ENCODE data around the gene XPC.

The XPC gene

DNA sequence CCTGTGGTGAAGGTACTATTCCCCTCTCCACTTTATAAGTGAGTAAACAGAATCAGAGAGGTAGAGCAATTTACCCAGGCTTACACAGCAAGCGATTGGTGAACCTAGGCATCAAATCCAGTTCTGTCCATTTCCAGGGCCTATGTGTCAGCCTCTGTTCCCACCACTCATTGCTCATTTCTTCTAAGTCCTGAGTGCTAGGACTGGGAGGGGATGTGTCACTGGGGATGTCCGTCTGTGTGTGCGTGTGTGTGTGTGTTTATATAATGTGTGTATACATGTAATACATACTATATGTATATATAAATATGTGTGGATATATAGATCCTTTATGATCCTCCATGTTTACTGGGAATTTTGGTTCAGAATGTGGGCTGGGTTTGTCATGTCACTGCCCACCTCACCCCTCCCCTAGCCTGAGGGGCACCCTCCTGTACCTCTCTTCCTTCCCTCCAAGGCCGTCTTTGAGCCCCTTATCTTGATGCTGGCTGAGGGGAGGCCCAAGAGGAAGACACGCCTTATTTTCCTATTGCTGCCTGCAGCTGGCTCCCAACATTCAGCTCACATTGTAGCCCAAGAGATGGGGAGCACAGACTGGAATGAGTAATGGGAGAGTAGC is 51.4 kb downstream of the XPC start:
- DNase-seq, result peak in 1 of 42 donors; percentile 9
- intact Hi-C loops (cut with DNase I), result loop anchor here (2.0 to 10.0 kb wide), 2 partner anchors 52 to 528 kb away; partner anchors contain the start of genes CCDC174, LSM3 and XPC

DNA sequence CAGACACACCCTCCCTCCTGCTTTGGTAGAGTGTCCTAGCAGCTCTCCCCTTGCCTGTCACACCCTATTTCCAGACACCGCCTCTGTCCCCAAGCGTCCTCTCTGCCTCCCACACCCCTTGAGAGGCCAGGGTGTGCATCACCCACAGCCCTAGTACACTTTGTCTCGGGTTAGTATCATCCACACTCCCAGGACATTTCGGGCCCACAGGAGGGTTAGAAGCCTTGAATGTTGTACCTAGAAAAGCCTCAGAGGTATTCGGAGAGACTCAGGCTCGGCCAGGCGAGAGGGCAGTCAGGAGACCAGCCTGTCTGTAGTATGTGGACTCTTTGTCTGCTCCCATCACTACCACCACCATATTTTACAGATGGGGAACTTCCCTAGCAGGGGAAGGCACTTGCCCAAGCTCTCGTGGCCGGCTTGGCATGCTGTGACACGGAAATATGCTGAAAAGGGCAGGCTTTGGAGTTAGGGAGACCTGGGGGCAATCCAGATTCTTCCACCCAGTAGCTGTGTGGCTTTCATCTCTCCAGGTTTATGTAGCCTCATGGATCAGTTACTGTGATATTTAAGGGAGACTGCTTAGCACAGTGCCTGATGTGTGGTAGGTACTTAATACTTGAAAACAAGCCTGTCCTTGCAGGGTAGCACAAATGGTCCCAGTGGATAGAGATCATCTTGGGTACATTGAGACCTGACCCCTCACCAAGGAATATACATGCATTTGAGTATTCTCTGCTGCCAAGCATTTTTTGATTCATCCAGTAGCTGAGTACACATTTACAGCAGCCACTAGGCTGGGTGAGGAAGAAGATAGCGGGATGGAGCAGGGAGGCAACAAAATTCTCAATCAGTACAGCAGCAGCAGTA is 52.1 kb downstream of the XPC start:
- DNase-seq, result peak in 3 of 42 donors; percentile 17 to 38 (median 23)
- intact Hi-C loops (cut with DNase I), result loop anchor here (2.0 to 10.0 kb wide), 2 partner anchors 53 to 529 kb away; partner anchors contain the start of genes CCDC174, LSM3 and XPC

DNA sequence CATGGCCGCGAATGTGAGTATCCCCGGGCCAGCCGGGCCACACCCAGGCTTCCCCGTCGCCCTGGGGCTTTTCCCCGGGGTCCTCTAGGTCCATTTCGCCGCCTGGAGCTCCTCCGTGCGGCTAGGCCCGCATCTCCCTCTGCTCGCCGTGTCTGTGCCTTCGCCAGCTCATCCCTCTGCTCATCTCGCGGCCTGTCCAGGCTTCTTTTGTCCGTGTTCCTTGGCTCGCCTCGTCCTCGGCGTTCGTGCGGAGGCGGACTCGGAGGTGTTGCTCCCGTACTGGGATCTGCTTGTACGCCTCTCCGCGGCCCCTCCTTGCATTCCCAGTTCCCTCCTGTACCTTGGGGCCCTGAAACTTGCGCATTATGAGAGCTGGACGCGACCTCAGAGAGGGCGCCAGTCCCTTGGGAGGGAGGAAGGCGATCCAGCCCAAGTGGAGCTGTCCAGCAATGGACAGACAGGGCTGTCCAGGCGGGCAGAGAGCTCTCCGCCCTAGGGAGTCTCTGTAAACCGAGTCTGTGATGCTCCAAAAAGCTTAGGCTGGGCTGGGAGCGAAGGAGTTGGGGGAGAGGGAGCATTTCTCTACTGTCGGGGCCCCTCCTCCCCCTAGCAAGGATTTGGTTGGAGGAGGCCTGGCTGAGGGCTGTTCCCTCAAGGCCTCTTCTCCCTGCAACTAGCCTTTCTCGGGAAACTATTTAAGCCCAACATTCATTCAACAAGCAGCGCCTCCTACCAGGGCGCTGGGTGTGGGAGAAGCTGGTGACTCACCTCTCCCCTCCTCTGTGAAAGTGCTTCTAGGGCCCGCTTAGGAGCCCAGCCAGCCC is 53.0 kb downstream of the XPC start:
- peak in 41 of 42 donors; percentile 33 to 92 (median 67) for DNase-seq
- intact Hi-C loops (cut with DNase I), result loop anchor here (2.0 to 10.0 kb wide), 2 partner anchors 53 to 529 kb away; partner anchors contain the start of genes CCDC174, LSM3 and XPC

DNA sequence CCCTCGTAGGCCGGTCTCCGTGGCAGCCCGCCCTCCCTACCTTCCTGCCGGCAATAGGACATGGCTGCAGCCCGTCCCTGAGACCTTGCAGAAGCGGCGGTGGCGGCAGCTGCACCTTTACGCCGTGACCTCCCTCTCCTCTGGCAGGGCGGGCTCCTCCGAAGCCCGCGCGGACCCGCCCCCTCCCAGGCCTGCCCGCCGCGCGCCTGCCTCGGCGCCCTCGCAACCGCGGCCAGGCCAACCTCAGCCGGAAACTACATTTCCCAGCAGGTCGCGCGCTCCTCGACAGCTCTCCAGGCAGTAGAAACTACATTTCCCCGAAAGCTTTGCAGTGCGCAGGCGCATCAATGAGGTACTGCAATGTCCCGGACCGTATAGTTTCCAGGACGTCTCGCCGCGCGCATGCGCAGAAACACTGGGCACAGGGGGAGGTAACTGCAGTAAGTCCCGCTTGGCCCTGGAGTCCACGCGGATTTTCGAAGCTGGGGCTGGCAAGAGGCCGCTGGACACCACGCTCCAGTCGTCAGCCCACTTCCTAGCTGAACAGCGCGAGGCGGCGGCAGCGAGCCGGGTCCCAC is 53.7 kb downstream of the XPC start, which contains the start of the genes CHCHD4 and TMEM43:
Gene CHCHD4 (minus strand): TSS at position 256 of the 578 bp plus-strand sequence. CDS start 194 bp downstream, at position 62.
Gene TMEM43 (plus strand): TSS at position 438 of the 578 bp plus-strand sequence. CDS start 142 bp downstream, outside the sequence.
- intact Hi-C loops (cut with DNase I), result loop anchor here (5.0 to 10.0 kb wide), 2 partner anchors 227 to 530 kb away; partner anchors contain the start of gene CCDC174
- DNase-seq, result peak; percentile 95 to 100 (median 100)

DNA sequence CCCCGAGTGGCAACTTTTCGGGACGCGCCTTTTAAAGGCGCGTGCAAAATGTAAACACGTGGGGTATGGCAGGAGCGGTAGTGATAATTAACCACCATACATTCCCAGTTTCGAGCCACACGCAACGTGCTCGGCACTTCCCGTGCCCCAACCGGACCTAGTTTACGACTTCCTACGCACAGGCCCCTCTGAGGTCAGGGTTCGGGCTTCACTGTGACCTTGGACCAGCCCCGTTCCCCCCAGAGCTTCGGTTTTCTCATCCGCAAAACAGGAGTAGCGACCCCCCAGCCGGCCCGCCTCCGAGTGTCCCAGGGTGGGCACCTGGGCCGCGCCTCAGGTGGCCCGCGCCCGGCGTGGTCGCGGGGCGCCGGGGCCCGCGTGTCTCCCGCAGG is 54.2 kb downstream of the XPC start:
- intact Hi-C loops (cut with DNase I), result loop anchor here (5.0 to 10.0 kb wide), 2 partner anchors 227 to 531 kb away; partner anchors contain the start of gene CCDC174

DNA sequence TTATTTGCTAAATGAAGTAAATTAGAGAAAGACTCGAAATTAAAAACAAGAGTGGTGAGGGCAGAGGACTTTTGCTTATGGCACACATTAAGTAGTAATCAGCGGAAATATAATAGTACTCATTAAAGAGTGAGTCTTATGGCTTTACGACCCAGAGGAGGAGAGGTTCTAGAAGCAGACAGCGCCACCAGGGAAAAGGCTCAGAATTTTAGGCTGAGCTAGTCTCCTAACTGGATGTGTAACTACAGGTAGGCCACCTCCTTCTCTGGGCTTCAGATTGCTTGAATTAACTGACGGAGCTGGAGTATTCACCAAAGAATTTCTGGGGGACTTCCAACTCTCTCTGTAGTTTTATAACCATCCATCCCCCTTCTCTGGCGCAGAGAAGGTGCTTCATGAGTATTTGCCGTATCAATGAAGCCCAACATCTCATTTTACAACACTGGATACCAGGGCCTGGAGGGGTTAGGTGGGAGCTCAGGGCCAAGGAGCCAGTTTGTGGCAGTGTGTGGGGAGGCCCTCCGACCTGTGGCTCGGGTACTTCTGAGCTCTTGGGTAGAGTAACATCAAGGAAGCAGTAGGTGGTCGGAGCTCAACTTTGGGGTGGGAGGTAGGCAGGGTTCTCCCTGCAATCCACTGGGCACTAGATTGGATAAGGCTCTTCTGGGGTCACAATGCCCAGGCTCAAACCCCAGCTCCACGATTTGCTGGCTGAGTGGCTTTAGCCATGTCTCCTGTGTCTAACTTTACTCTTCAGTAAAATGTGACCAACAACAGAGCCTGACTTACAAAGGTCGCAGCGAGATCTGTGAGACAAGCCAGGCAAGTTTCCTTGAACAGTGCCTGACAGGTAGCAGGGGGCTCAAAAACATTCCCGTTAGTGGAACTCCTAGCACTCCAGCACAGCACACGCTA is 54.8 kb downstream of the XPC start:
- peak in 1 of 42 donors; percentile 6 for DNase-seq
- intact Hi-C loops (cut with DNase I), result loop anchor here (5.0 to 10.0 kb wide), 2 partner anchors 226 to 531 kb away; partner anchors contain the start of gene CCDC174

More for the DNA sequence above, 54.2 kb downstream of the XPC start:
- peak; percentile 58 to 91 (median 77) for DNase-seq

DNA sequence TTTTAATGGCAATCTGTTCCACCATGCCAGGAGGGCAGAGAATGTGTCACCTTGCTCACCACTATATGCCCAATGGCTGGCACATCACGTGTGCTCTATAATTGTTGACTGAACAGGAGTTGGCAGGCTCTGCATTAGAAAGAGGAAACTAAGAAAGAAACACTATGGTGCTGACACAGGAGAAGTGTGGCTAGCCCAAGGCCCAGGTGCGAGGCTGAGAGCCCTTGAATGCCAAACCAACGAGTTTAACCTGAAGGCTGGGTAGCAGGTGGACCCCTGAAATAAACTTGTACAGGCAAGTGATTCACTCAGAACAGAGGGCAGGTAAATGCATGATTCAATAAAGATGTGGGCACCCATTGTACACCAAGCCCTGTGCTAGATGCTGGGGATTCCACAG is 56.1 kb downstream of the XPC start:
- no peak for DNase-seq
- intact Hi-C loops (cut with DNase I), result loop anchor here (5.0 to 10.0 kb wide), 2 partner anchors 225 to 532 kb away; partner anchors contain the start of gene CCDC174

DNA sequence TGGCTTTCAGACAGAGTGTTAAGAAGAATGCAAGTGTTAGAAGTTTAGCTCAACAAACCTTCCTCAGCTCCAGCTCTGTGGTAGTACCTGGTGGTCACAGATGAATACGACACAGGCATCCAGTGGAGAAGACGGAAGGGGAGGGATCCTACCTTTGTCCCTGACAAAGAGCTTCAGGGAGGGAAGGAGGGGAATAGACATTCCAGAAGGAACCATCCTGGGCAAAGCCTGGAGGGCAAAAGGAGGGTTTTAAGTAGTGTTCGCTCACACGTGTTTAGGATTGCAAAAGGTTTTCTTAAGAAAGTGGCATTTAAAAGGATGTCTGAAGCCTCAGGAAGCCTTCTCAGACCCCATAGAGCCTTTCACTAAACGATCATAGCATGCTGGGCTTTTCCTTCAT is 56.5 kb downstream of the XPC start:
- intact Hi-C loops (cut with DNase I), result loop anchor here (5.0 to 10.0 kb wide), 2 partner anchors 225 to 533 kb away; partner anchors contain the start of gene CCDC174
- no peak for DNase-seq

DNA sequence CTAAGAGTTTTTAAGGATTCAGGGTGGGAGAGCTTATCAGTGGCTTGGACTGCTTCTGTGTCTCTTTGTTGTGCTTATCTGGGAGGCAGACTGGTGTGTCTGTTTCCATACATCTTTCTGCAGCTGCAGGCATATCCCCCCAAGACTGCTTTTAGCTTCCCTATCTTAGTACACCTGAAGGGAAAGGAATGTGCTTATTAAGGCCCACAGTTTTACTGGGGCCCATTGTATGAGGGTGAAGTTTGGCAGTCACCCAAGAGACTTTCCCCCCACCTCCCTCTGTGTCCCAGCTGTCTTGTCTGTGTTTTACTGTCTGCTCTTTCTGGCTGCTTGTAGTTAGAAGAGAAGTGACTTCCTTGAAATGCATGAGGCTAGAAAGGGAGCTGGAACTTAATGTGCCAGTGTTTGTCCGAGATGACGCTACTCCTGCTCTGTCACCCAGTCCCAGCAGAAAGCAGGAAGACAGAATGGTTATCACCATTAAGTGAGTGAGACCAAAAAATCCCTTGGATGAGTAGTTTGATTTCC is 57.4 kb downstream of the XPC start:
- intact Hi-C loops (cut with DNase I), result loop anchor here (5.0 to 10.0 kb wide), 2 partner anchors 224 to 534 kb away; partner anchors contain the start of gene CCDC174
- peak in 1 of 42 donors; percentile 37 for DNase-seq

DNA sequence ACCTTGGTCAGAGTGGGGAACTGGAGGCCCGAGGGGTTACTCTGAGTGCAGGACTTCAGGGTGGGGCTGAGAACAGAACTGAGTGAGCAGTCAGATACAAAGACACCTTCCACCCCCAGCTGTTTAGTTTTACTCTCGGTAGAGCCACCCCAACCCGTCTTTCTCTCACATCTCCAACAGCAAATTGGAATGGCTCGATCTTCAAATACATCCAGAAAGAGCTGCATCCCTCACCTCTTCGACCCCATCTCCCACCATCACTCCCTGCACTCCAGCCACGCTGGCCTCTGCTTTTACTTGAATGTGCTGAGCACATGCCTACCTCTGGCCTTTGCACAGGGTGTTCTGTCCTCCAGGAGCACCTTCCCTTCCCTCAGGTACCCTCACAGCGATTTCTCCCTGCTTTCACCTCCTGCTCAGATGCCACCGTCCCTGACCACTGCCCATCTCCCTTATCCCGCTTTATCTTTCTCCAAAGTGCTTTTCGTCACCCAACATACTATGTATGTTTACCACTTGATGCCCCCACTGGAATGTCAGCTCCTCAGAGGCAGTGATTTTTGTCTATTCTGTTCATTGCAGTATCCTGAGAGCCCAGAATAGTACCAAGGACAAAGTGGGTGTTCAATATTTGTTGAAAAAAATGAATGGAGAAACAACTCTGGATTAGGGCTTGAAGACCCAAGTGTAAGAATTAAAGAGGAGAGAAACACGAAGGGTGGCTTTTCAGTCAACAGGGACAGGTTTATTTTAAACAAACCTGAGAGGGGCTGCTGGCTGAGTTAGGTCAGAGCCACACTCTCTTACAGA is 58.1 kb downstream of the XPC start:
- intact Hi-C loops (cut with DNase I), result loop anchor here (5.0 to 10.0 kb wide), 2 partner anchors 223 to 534 kb away; partner anchors contain the start of gene CCDC174
- no peak for DNase-seq

DNA sequence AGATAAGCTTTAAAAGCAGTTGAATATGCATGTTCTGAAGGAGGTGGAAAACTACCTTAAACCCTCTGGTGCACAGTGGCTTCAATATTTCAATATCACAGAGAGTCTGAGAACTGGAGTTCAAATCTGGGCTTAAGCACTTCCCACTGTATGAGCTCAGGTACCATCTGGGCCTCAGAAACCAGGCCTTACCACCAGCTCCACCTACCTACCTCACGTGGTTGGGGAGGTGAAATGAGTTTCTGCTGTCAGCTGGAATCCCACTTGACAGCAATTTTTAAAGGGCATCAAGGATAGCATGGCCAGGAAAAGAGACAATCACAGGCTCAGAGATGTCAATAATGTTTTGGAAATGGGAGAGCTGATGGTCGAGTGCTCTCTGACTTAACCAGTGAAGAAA is 58.8 kb downstream of the XPC start:
- no peak for DNase-seq
- intact Hi-C loops (cut with DNase I), result loop anchor here (5.0 to 10.0 kb wide), 2 partner anchors 222 to 535 kb away; partner anchors contain the start of gene CCDC174

DNA sequence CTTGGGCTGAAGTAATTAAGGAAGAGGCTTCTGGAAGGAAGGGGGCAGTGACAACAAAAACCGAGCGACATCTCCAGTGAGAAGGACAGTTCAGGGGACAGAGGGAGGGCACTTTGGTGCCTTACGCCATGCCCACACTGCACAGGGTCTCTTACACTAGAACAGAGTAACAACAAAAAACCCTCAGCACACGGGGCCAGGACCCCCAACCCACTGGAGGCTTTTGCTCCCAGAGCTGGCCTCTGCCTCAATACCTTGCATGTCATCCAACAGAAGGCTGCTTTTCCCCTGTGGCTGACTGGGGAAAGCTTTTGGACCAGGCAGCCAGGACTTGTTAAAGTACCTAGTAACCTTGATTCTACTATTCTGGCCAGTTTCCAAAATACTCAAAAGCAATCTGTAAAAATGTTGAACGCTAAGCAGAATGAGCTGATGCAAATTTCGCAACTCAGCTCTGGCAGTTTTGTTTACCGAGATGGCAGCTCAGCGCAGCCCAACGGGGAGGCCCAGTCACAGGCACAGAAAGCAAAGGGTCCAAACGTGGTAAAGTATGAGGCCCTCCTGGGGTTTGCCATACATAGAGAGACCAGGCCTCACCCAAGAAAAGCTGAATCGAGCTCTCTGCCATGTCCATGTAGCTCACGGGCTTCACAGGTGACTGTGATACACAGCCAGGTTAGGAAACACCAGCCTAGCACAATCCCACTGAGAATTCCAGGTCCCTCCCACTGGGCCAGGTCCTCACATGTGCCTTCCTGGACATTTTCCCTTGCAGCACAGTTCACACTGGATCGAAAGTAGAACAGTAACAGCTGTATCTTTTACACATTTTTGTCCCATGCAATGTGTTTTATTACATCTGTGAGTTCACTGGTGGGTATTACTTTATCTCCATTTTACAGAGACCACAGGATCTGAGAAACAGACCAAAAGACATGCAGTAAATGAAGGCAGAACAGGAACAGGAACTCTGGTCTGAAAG is 59.7 kb downstream of the XPC start:
- DNase-seq, result no peak
- intact Hi-C loops (cut with DNase I), result no loop called here

DNA sequence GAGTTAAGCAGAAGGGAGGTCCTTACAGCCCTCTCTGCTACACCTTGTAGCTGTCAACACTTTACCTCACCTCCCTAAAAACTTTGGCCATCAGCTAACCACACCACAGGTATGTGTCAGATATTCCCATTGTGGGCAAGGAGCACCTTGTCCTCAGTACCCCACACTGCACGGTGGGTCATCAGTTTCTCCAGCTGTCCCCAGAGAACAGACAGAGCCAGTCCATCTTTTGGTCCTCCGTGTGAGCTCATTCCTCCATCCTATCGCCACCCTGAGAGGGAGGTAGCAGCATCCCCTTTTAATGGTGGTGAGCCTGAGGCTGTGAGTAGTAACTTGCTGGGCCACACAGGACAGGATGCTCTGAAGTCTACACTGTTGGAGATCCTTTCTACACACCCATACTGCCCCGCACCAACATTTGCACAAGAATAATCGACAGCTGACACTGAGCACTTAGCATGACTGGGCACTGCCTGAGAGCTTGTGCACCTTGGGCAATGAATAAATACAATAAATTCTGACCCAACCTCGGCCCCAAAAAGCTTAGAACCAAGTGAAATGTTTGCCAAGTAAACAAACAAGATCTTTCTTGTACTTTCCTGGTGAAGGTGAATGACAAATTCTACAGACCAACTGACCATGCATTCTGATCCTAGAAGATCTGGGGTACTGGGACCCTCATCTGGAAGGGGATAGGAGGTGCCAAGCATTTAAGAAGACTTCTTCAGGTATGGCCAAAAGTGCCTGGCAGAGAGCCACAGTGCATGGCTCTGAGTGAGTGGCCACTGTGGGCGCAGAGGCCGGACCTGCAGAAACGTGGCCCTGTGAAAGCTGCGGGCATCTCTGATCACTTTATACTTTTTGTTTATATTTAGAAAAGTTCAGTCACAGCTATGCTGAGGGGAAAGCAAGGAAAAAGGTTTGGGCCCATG is 60.7 kb downstream of the XPC start:
- intact Hi-C loops (cut with DNase I), result no loop called here
- DNase-seq, result no peak

Measured in head of caudate nucleus (tissue), 42 donors.